Measurements from ENCODE around the gene TEX13D.

DNA sequence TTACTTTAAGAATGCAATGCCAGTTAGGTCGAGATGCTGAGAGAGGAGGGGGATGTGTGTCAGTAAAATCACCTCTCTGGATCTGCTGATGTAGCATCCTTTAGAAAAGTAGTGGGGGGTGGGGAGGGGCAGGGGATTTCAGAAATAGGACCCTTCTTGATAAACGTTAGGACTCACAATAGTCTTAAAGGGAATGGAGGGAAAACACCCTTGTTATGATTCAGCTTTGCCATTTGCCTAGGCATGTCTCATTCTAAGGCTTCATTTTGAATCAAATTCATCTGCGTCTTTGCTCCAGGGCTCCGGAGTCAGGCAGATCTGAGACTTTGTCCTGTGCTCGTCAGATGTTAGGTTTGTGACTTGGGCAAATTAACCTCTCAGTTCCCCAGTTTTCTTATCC is 14.8 kb downstream of the TEX13D start:
- no peak for TF ChIP-seq CTCF (IDR thresholded peaks at IDR 0.05; ENCODE audit: borderline replicate concordance, extremely low read depth, low read length, poor library complexity, severe bottlenecking)
- TF ChIP-seq EZH2 (IDR thresholded peaks at IDR 0.05; ENCODE audit: borderline replicate concordance, low read depth, low read length, severe bottlenecking): no peak

All from DND-41 (cell line).